Measurements from ENCODE around the gene MEI1.
A peak's percentile ranks its signal among the peaks of the same experiment; 100 is the strongest.

MEI1 gene

GRCh38 chr22:41768430-41768829 is 69.1 kb downstream of the MEI1 start:
- DNase-seq (ENCODE audit: low read depth in 1 of 2, low spot score in 1 of 2): peak; percentile 37 to 39
- Histone ChIP-seq H3K27ac (replicated peaks) (no peak overlapping the region), H3K27me3 (ENCODE audit: insufficient read depth, poor library complexity, severe bottlenecking) (no peaks in the 10 kb centered on the region), H3K4me3 (replicated peaks; ENCODE audit: insufficient read depth, low read length) (no peak overlapping the region)
- no peak for TF ChIP-seq CTCF (IDR thresholded peaks at IDR 0.05; ENCODE audit: insufficient read depth, low read length)
- no peak for TF ChIP-seq REST (IDR thresholded peaks at IDR 0.05; ENCODE audit: insufficient replicate concordance, low read depth)
- TF ChIP-seq POLR2AphosphoS5 (IDR thresholded peaks at IDR 0.05; ENCODE audit: low read depth): no peak
- TF ChIP-seq SPI1 (IDR thresholded peaks at IDR 0.05; ENCODE audit: borderline replicate concordance, low read depth): no peak
- TF ChIP-seq GABPA (IDR thresholded peaks at IDR 0.05; ENCODE audit: low read depth): no peak

GRCh38 chr22:41770715-41771468 is 71.6 kb downstream of the MEI1 start:
- TF ChIP-seq SPI1 (IDR thresholded peaks at IDR 0.05; ENCODE audit: borderline replicate concordance, low read depth) (no peak), POLR2AphosphoS5 (IDR thresholded peaks at IDR 0.05; ENCODE audit: low read depth) (no peak), CTCF (IDR thresholded peaks at IDR 0.05; ENCODE audit: insufficient read depth, low read length) (no peak), GABPA (IDR thresholded peaks at IDR 0.05; ENCODE audit: low read depth) (no peak), REST (IDR thresholded peaks at IDR 0.05; ENCODE audit: insufficient replicate concordance, low read depth) (no peak)
- Histone ChIP-seq H3K27ac (replicated peaks) (no peak overlapping the region), H3K4me3 (replicated peaks; ENCODE audit: insufficient read depth, low read length) (no peak overlapping the region), H3K27me3 (ENCODE audit: insufficient read depth, poor library complexity, severe bottlenecking) (no peaks in the 10 kb centered on the region)
- DNase-seq (ENCODE audit: low read depth in 1 of 2, low spot score in 1 of 2): no peak

GRCh38 chr22:41772198-41772597 is 72.9 kb downstream of the MEI1 start:
- Histone ChIP-seq H3K27me3 (ENCODE audit: insufficient read depth, poor library complexity, severe bottlenecking) (no peaks in the 10 kb centered on the region), H3K4me3 (replicated peaks; ENCODE audit: insufficient read depth, low read length) (no peak overlapping the region), H3K27ac (replicated peaks) (no peak overlapping the region)
- DNase-seq (ENCODE audit: low read depth in 1 of 2, low spot score in 1 of 2): no peak
- no peak for TF ChIP-seq POLR2AphosphoS5 (IDR thresholded peaks at IDR 0.05; ENCODE audit: low read depth)
- TF ChIP-seq SPI1 (IDR thresholded peaks at IDR 0.05; ENCODE audit: borderline replicate concordance, low read depth): no peak
- TF ChIP-seq GABPA (IDR thresholded peaks at IDR 0.05; ENCODE audit: low read depth): no peak
- TF ChIP-seq CTCF (IDR thresholded peaks at IDR 0.05; ENCODE audit: insufficient read depth, low read length): no peak
- TF ChIP-seq REST (IDR thresholded peaks at IDR 0.05; ENCODE audit: insufficient replicate concordance, low read depth): no peak

Data from HL-60 (cell line).